ENCODE results near the gene COA1.
"Not testable (repeated sequence)": the region's sequence is repeated elsewhere in the genome, so short reads cannot be mapped to it uniquely, and the experiment has no call there.

Gene COA1

GRCh38 chr7:43711503-43711902 lies 17.8 kb downstream of the COA1 start:
- Histone ChIP-seq H3K4me1 (ENCODE audit: control insufficient read depth, insufficient read depth, low read depth, low read length) (no peaks in the 10 kb centered on the region), H4K8ac (ENCODE audit: low read length) (no peak overlapping the region)

DNA sequence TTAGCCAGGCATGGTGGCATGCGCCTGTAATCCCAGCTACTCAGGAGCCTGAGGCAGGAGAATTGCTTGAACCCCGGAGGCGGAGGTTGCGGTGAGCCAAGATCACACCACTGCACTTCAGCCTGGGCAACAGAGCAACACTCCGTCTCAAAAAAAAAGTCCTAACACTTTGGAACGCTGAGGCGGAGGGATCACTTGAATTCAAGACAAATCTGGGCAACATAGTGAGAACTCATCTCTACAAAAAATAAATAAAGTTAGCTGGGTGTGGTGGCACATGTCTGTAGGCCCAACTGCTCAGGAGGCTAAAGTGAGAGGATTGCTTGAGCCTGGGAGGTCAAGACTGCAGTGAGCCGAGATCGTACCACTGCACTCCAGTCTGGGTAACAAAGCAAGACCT lies 21.3 kb downstream of the COA1 start:
- DNase-seq; H3K4me1 ChIP-seq (ENCODE audit: control insufficient read depth, insufficient read depth, low read depth, low read length): not testable (repeated sequence)
- WGBS = 97% methylated on average over 9 of the region's 9 CpGs

More at GRCh38 chr7:43711503-43711902, 17.8 kb downstream of the COA1 start:
- H3K79me1 ChIP-seq (replicated peaks; ENCODE audit: low read length, poor library complexity, severe bottlenecking) = peaks cover 21% of the 10 kb centered on the region
- H2AK5ac ChIP-seq (ENCODE audit: low read length, severe bottlenecking) = no peak overlapping the region
- no peak overlapping the region for H2BK5ac ChIP-seq (ENCODE audit: low read depth, low read length, poor library complexity, severe bottlenecking)
- H2BK15ac ChIP-seq (ENCODE audit: low read depth, poor library complexity, severe bottlenecking) = no peak overlapping the region
- no peak overlapping the region for H3K23ac ChIP-seq (ENCODE audit: low read length in 2 of 2)
- no peaks in the 10 kb centered on the region for H3K36me3 ChIP-seq (ENCODE audit: control insufficient read depth in 1 of 2, insufficient read depth in 2 of 2, low read depth in 1 of 2, low read length in 2 of 2)
- H2BK12ac ChIP-seq (ENCODE audit: low read length in 2 of 2) = no peak overlapping the region
- no peak overlapping the region for H3K14ac ChIP-seq (ENCODE audit: low read length in 2 of 2)
- H3K18ac ChIP-seq (ENCODE audit: low read depth in 1 of 2, low read length in 2 of 2) = no peak overlapping the region
- DNase-seq = no peak
- H3K9ac ChIP-seq (ENCODE audit: low read length) = no peak overlapping the region
- H3K27ac ChIP-seq (ENCODE audit: low read length, poor library complexity, severe bottlenecking) = no peak overlapping the region
- no CpG with 5 or more reads among the region's 1 CpG for WGBS
- no peak overlapping the region for H3K4ac ChIP-seq (ENCODE audit: low read depth in 1 of 2, low read length in 2 of 2)
- no peak overlapping the region for H3K4me2 ChIP-seq (ENCODE audit: low read length, poor library complexity, severe bottlenecking)
- H4K91ac ChIP-seq (ENCODE audit: low read length) = no peak overlapping the region
- no peak overlapping the region for H2AFZ ChIP-seq (ENCODE audit: low read depth, low read length)
- H3K27me3 ChIP-seq (ENCODE audit: control insufficient read depth in 1 of 2, insufficient read depth in 1 of 2, low read length in 2 of 2) = no peaks in the 10 kb centered on the region
- H2BK120ac ChIP-seq (ENCODE audit: low read depth, low read length) = no peak overlapping the region
- no peaks in the 10 kb centered on the region for H3K9me3 ChIP-seq (ENCODE audit: control insufficient read depth, low read length)
- no peak overlapping the region for H3K4me3 ChIP-seq (ENCODE audit: insufficient read depth in 1 of 2, low read depth in 1 of 2, low read length in 2 of 2)

GRCh38 chr7:43703573-43703972 lies 25.8 kb downstream of the COA1 start:
- peaks cover 9 to 10% of the 10 kb centered on the region in 2 experiments for H3K36me3 ChIP-seq (ENCODE audit: control insufficient read depth in 1 of 2, insufficient read depth in 2 of 2, low read depth in 1 of 2, low read length in 2 of 2)
- no peak overlapping the region for H3K23ac ChIP-seq (ENCODE audit: low read length in 2 of 2)
- H2AK5ac ChIP-seq (ENCODE audit: low read length, severe bottlenecking) = no peak overlapping the region
- WGBS = no CpG with 5 or more reads among the region's 1 CpG
- no peak overlapping the region for H3K27ac ChIP-seq (ENCODE audit: low read length, poor library complexity, severe bottlenecking)
- H3K79me1 ChIP-seq (replicated peaks; ENCODE audit: low read length, poor library complexity, severe bottlenecking) = peaks cover 23% of the 10 kb centered on the region
- H4K8ac ChIP-seq (ENCODE audit: low read length) = no peak overlapping the region
- no peak overlapping the region for H2BK15ac ChIP-seq (ENCODE audit: low read depth, poor library complexity, severe bottlenecking)
- no peak overlapping the region for H4K91ac ChIP-seq (ENCODE audit: low read length)
- no peak overlapping the region for H3K4me3 ChIP-seq (ENCODE audit: insufficient read depth in 1 of 2, low read depth in 1 of 2, low read length in 2 of 2)
- no peak overlapping the region for H3K4me2 ChIP-seq (ENCODE audit: low read length, poor library complexity, severe bottlenecking)
- no peak overlapping the region for H2BK5ac ChIP-seq (ENCODE audit: low read depth, low read length, poor library complexity, severe bottlenecking)
- no peak overlapping the region for H3K4ac ChIP-seq (ENCODE audit: low read depth in 1 of 2, low read length in 2 of 2)
- H2BK120ac ChIP-seq (ENCODE audit: low read depth, low read length) = no peak overlapping the region
- peaks cover 3% of the 10 kb centered on the region for H3K4me1 ChIP-seq (ENCODE audit: control insufficient read depth, insufficient read depth, low read depth, low read length)
- H3K14ac ChIP-seq (ENCODE audit: low read length in 2 of 2) = no peak overlapping the region
- DNase-seq = no peak
- no peaks in the 10 kb centered on the region for H3K27me3 ChIP-seq (ENCODE audit: control insufficient read depth in 1 of 2, insufficient read depth in 1 of 2, low read length in 2 of 2)
- H3K9ac ChIP-seq (ENCODE audit: low read length) = no peak overlapping the region
- H2BK12ac ChIP-seq (ENCODE audit: low read length in 2 of 2) = no peak overlapping the region
- H2AFZ ChIP-seq (ENCODE audit: low read depth, low read length) = no peak overlapping the region
- no peak overlapping the region for H3K18ac ChIP-seq (ENCODE audit: low read depth in 1 of 2, low read length in 2 of 2)
- H3K9me3 ChIP-seq (ENCODE audit: control insufficient read depth, low read length) = peaks cover 4% of the 10 kb centered on the region

More for the DNA sequence above, 21.3 kb downstream of the COA1 start:
- not testable (repeated sequence) for H3K27me3 ChIP-seq (ENCODE audit: control insufficient read depth in 1 of 2, insufficient read depth in 1 of 2, low read length in 2 of 2); H3K4me3 ChIP-seq (ENCODE audit: insufficient read depth in 1 of 2, low read depth in 1 of 2, low read length in 2 of 2); H3K27ac ChIP-seq (ENCODE audit: low read length, poor library complexity, severe bottlenecking); H3K4me2 ChIP-seq (ENCODE audit: low read length, poor library complexity, severe bottlenecking); H3K14ac ChIP-seq (ENCODE audit: low read length in 2 of 2); H2AFZ ChIP-seq (ENCODE audit: low read depth, low read length); H4K91ac ChIP-seq (ENCODE audit: low read length); H3K18ac ChIP-seq (ENCODE audit: low read depth in 1 of 2, low read length in 2 of 2); H3K23ac ChIP-seq (ENCODE audit: low read length in 2 of 2); H2BK15ac ChIP-seq (ENCODE audit: low read depth, poor library complexity, severe bottlenecking); H3K4ac ChIP-seq (ENCODE audit: low read depth in 1 of 2, low read length in 2 of 2); H2BK12ac ChIP-seq (ENCODE audit: low read length in 2 of 2); H2BK120ac ChIP-seq (ENCODE audit: low read depth, low read length); H4K8ac ChIP-seq (ENCODE audit: low read length); H2BK5ac ChIP-seq (ENCODE audit: low read depth, low read length, poor library complexity, severe bottlenecking); H2AK5ac ChIP-seq (ENCODE audit: low read length, severe bottlenecking); H3K9ac ChIP-seq (ENCODE audit: low read length); H3K9me3 ChIP-seq (ENCODE audit: control insufficient read depth, low read length)
- H3K79me1 ChIP-seq (replicated peaks; ENCODE audit: low read length, poor library complexity, severe bottlenecking) = peaks cover 28% of the 10 kb centered on the region
- H3K36me3 ChIP-seq (ENCODE audit: control insufficient read depth in 1 of 2, insufficient read depth in 2 of 2, low read depth in 1 of 2, low read length in 2 of 2) = peaks cover 9 to 10% of the 10 kb centered on the region in 2 experiments

GRCh38 chr7:43702974-43703373 lies 26.3 kb downstream of the COA1 start:
- 90% methylated on average over 1 of the region's 1 CpG for WGBS
- no peak overlapping the region for H3K14ac ChIP-seq (ENCODE audit: low read length in 2 of 2)
- no peak overlapping the region for H2BK12ac ChIP-seq (ENCODE audit: low read length in 2 of 2)
- H2BK5ac ChIP-seq (ENCODE audit: low read depth, low read length, poor library complexity, severe bottlenecking) = no peak overlapping the region
- no peak overlapping the region for H3K4me2 ChIP-seq (ENCODE audit: low read length, poor library complexity, severe bottlenecking)
- H3K27me3 ChIP-seq (ENCODE audit: control insufficient read depth in 1 of 2, insufficient read depth in 1 of 2, low read length in 2 of 2) = no peaks in the 10 kb centered on the region
- H3K27ac ChIP-seq (ENCODE audit: low read length, poor library complexity, severe bottlenecking) = no peak overlapping the region
- no peak overlapping the region for H3K18ac ChIP-seq (ENCODE audit: low read depth in 1 of 2, low read length in 2 of 2)
- no peak overlapping the region for H3K4me3 ChIP-seq (ENCODE audit: insufficient read depth in 1 of 2, low read depth in 1 of 2, low read length in 2 of 2)
- no peak overlapping the region for H2BK15ac ChIP-seq (ENCODE audit: low read depth, poor library complexity, severe bottlenecking)
- no peak overlapping the region for H3K4ac ChIP-seq (ENCODE audit: low read depth in 1 of 2, low read length in 2 of 2)
- no peak for DNase-seq
- no peak overlapping the region for H2BK120ac ChIP-seq (ENCODE audit: low read depth, low read length)
- H2AK5ac ChIP-seq (ENCODE audit: low read length, severe bottlenecking) = no peak overlapping the region
- no peak overlapping the region for H3K9ac ChIP-seq (ENCODE audit: low read length)
- no peak overlapping the region for H4K8ac ChIP-seq (ENCODE audit: low read length)
- peaks cover 3% of the 10 kb centered on the region for H3K4me1 ChIP-seq (ENCODE audit: control insufficient read depth, insufficient read depth, low read depth, low read length)
- peaks cover 9 to 10% of the 10 kb centered on the region in 2 experiments for H3K36me3 ChIP-seq (ENCODE audit: control insufficient read depth in 1 of 2, insufficient read depth in 2 of 2, low read depth in 1 of 2, low read length in 2 of 2)
- H2AFZ ChIP-seq (ENCODE audit: low read depth, low read length) = no peak overlapping the region
- no peak overlapping the region for H4K91ac ChIP-seq (ENCODE audit: low read length)
- no peak overlapping the region for H3K23ac ChIP-seq (ENCODE audit: low read length in 2 of 2)
- H3K79me1 ChIP-seq (replicated peaks; ENCODE audit: low read length, poor library complexity, severe bottlenecking) = peaks cover 20% of the 10 kb centered on the region
- H3K9me3 ChIP-seq (ENCODE audit: control insufficient read depth, low read length) = peaks cover 4% of the 10 kb centered on the region

Data from mesenchymal stem cell (in vitro differentiated cells and primary cell).